ENCODE measurements around the gene ZNF207.
"Not testable (repeated sequence)": the region's sequence is repeated elsewhere in the genome, so short reads cannot be mapped to it uniquely, and the experiment has no call there.

Gene ZNF207

DNA sequence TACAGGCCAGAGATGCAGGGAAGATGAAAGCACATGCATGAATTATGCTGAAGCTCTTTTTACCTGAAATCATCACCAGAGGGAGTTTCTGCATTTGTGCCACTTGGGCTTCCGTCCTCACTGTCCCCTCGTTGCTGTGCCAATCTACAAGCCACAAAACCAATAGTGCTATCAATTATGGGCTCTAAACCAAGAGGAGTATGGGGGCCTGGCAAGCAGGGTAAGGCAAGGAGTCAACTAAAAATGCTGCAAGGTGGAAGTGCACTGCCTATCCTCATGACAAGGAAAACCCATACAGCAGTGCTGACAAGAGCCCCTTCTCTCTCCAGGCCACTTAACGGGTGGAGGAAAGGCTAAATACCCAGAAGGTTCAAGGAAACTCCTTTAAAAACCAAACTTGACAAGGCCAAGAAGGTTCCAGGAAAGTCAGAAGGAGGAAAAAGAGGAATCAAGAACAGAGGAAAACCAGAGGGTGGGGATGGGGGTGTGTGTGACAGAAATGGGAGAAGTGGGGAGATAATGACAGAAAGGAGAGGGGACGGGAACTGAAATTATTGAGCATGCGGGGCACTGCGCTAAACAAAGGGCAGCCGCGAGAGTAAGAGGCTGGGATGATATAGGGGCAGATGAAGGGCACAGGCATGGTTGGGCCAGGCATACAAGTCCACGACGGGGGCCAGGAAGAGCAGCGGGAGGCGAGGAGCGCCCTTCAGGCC lies 8.7 kb upstream of the ZNF207 start:
- DNase-seq: no peak

DNA sequence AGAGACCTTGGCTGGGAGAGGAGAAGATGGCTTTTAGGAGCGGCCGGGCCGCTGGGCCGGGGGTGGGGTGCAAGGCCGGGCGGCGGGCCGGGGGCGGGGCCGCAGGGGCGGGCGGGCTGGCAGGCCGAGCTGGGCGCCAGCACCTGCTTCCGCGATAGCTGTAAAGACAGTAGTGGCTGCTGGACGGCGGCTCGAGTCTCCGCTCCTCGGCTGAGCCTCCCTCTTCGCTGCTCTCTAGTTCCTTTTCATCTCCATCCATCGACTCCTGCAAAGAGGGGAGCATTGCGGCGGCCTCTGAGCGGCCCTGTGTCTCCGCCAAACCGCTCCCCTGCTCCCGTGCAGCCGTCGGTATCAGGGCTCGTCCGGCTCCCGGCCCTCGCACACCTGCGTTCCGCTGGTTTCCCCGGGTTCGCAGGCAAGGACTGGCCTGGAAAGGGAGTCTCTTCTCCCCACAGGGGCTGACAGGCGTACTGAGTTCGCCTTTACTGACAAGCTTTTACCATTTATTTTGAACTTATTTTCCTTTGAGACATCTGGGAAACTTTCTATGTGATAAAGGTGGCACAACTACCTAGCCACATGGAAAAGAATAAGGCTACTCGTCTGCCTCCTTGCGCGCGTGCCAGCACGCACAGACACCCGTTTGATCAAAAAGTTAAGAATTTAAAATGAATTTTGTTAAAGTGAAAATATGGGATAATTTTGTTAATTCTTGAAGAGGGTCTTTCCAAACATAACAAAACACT lies 7.9 kb upstream of the ZNF207 start, which contains the start of gene C17orf75:
TSS of gene C17orf75 (minus strand) at position 317 of the 746 bp plus-strand sequence. CDS start at position 283, 34 bp downstream.
- peak; percentile 71 for DNase-seq

DNA sequence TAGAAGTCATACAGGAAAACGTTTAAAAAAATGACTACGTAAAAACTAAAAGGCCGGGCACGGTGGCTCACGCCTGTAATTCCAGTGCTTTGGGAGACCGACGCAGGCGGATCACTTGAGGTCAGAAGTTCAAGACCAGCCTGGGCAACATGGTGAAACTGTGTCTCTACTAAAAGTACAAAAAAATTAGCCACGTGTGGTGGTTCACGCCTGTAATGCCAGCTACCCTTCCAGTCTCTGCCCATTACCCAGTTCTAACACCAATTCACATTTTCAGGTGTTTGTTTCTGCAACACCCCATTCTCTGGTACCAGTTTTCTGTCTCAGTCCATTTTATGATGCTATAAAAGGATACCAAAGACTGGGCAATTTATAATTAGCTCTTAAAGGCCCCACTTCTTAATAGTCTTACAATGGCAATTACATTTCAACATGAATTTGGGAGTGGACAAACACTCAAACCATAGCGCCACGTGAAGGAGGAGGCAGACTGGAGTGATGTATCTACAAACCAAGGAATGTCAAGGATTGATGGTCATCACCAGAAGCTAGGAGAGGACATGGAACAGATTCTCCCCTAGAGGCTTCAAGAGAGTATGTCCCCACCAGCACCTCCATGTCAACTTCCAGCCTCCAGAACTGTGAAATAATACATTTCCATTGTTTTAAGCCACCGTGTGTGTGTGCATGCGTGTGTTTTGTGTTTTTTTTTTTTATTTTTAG lies 7.2 kb upstream of the ZNF207 start:
- DNase-seq: no peak

DNA sequence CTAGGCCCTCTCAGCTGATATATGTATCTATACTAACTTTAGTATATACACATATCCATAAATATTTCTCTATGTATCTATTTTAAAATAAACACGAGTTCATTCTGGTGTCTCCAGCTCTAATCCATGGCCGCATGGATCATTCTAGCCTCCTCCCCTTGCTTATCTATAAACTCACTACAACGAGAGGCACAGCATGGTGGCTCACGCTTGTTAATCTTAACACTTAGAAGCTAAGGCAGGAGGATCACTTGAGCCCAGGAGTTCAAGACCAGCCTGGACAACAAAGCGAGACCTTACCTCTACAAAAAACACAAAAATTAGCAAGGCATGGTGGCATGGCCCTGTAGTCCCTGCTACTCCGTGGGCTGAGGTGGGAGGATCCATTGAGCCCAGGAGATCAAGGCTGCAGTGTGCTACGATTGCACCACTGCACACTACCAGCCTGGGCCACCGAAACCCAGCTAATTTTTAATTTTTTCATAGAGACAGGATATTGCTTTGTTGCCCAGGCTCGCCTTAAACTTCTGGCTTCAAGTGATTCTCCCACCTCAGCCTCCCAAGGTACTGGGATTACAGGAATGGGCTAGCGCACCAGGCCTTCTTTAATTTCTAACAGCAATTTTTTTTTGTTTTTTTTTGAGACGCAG lies 3.9 kb upstream of the ZNF207 start:
- no peak for DNase-seq

DNA sequence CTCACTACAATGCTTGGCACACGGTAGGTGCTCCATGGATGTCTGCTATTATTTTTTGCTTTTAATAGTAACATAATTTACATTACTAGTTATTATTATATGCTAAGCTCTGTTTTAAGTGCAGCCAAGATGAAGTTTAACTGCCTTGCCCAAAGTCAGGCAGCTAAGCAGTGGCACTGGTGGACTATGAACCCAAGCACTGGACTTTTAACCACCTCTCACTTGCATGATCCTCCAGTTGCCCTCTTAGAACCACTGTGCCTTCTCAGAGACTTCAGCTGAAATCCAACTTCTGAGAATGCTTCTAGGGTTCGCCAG lies 1.5 kb upstream of the ZNF207 start:
- DNase-seq: no peak

DNA sequence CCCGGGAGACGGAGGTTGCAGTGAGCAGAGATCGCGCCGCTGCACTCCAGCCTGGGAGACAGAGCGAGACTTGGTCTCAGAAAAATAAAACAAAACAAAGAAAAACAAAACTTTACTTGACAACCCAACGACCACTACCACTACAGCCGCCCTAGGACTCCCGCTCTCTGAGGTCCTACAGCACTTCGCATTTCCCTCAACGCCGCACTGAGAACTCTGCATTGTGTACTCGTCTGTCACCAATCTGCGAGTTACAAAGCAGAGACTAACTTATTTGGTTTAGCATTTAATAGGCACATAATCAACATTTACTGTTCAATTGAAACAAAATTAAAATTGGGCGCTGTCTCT lies 479 bp upstream of the ZNF207 start:
- no peak for DNase-seq

DNA sequence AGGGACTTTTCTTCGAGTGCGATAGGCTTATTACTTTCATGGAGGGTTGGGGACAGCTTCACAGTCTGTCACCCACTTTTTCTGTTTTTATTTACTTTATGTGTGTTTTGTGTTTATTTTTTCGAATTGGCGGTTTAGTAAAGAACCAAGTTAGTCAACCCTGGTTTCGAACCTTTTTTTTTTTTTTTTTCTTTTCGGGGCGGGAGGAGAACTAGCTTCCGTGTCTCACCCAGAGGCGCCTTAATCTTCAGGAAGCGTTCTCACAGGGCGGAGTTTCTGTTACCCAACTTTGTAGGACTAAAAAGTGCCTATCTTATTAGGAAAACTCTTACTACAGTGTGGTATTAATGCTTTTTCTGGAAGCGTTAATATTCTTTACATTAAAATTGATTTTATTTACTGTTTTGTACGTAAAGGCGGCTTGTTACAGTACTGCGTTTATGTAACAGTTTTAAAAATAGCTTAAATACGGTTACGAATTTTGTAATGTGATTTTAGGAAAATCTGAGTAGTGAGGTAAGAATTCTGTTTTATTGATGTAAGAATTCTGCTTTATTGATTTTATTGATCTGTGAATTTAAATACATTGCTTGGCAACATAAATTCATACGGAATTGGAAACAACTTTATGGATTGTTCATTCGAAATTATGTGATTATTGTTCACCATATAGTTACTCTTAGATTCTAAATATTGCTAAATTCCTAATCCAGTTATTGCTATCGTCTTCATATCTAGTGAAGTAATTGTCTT lies 885 bp downstream of the ZNF207 start:
- peak; percentile 38 for DNase-seq

DNA sequence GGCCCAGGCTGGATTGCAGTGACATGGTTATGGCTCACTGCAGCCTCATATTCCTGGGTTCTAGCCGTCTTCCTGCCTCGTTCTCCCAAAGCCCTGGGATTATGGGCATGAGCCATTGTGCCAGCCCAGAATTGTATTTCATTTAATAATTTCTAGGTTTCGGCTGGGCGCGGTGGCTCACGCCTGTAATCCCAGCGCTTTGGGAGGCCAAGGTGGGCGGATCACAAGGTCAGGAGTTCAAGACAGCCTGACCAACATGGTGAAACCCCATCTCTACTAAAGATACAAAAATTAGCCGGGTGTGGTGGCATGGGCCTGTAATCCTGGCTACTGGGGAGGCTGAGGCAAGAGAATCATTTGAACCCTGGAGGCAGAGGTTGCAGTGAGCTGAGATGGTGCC lies 2.8 kb downstream of the ZNF207 start:
- DNase-seq: not testable (repeated sequence)

DNA sequence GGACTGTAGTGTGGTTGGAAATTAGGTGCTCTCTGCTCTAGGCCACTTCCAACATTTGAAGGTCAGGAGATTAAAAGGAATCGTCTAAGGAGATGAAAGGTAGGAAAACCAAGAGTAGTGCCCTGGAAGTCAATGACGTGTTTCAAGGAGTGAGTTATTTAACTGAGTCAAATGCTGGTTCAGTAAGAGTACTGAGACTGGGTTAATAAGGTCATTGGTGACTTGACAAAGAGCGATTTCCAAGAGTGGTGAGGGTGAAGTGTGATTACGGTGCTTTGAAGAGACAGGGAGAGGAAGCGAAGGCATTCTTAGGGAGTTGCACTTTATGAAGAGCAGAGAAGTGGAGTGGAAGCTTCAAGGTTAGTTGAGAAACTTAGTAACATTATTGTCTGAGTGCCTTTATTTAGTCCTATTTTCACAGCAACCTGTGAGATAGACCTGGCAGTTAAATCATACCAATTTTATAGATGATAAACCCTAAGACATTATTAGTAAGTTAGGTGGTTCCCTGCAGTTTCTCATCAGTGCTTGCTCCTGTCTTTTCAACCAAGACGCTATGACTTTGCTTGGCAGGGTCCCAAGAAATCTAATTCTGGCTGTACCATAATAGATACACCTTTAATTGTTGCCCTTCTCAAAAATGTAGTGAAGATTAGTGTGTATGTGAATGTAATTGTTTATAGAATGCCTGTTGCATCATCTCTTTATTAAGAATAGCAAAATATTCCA lies 5.9 kb downstream of the ZNF207 start:
- no peak for DNase-seq

DNA sequence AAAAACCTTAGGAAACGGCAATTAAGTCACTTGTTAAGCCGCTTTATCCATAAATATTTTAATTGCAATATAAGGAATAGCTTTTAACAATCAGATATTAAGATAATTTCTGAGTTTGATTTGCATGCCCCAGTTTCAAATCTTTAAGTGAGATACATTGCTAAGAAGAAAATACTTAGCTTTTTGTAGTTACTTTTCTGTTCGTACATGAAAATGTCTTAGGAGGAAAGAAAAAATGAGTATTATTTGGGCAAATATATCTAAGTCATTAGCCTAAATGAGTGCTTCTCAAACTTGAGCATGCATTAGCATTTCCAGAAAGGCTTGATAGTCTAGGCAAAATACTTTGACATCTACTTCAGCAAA lies 6.4 kb downstream of the ZNF207 start:
- DNase-seq: no peak

DNA sequence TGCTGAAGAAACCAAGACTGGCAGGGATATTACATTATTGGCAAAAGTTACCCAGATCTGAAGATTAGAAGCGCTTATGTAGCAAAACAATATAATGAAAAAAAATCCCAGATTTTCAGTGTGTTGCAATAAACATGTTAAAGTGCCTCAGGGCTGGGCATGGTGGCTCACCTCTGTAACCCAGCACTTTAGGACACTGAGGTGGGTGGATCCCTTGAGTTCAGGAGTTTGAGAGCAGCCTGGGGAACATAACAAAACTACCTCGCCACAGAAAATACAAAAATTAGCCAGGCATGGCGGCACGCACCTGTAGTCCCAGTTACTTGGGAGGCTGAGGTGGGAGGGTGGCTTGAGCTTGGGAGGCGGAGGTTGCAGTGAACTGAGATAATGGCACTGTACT lies 6.8 kb downstream of the ZNF207 start:
- DNase-seq: no peak

DNA sequence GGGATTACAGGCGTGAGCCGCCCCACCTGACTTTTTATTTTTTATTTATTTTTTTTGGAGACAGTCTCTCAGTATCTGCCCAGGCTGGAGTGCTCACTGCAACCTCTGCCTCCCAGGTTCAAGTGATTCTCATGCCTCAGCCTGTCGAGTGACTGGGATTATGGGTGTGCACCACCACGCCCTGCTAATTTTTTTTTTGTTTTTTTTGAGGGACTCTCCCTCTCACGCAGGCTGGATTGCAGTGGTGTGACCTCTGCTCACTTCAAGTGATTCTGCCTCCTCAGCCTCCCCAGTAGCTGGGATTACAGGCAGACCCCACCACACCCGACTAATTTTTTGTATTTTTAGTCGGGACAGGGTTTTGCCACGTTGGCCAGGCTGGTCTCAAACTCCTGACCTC lies 7.7 kb downstream of the ZNF207 start:
- no peak for DNase-seq

DNA sequence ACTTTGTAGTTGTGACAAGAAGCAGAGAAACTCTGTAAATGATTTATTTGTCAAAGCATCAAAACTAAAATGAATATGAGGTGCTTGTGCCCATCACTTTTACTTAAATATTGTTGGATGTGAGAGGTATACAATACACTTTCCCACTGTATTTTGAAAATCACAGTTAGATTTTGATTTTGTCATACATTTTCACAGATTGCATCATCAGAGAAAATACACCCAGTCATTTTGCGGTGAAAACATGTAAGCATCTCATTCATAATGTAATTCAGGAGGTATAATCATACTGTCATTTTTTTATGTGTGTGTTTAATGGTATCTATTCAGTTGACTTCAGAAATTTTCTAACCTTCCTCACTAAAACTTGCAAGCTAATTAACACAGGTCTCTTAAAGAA lies 11.3 kb downstream of the ZNF207 start:
- DNase-seq: no peak

DNA sequence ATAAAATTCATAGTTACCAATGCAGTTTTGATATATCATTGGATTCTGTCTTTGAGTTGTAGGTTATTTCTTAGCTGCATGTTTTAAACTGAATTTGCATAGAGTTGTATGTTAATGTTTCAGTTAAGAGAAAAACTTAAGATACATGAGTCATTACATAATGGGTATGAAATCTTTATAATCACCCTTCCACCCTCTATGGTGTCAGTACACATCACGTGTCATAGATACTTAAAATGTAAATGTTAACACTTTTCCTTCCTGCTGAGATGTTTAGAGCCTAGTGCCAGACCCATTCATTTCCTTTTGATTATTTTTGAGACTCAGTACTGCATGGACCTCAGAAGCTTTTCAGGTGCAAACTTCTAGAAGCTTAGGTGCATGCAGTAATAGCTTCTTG lies 20.5 kb downstream of the ZNF207 start:
- DNase-seq: no peak

DNA sequence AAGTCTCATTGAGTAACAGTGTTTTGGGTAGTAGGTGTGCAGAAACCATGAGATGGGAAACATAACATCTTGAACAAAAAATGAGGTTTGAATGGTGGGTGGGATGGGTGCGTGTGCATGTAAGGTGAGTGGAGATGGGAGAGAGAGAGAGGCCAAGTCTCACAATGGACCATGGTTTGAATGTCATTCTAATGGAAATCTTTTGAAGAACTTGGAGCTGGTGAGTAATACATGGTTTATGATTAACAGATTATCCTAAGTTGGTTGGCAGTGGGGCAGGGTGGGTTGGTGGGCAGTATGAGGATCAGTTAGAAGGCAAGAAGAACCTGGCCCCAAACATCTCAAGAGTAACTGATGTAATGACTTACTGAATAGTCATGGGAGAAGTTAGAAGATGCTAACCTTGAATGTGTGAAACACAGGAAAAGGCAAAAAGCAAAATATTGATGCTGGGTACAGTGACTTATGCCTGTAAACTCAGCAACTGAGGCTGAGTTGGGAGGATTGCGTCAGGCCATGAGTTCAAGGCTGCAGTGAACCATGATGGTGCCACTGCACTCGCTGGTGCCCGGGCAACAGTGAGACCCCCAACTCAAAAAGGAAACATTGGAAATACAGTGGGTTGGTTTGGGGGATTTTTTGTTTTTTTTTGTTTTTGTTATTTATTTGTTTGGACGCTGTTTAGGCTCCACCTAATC lies 32.7 kb downstream of the ZNF207 start:
- DNase-seq: no peak

DNA sequence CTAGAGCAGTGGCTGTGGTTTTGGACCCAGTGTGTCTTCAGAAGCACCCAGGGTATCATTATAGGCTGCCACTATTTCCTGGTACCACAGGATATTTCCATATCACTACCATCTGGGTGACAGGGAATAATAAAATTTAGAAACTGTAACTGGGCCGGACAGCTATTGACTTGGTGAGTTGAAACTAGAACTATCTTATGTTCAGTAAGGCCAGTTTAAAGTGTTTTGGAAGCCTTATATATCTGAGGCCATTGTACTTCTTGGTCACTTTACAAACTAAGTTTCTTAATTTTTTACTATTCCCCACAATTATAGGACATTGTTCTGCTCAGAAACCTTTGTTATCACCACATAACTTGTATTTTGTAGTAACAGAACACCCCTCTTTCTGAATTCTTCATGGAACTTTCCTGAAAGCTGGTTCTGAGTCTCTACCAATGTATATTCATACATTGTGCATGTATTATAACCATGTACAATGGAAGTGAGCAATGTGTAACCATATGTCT lies 34.0 kb downstream of the ZNF207 start:
- DNase-seq: no peak

DNA sequence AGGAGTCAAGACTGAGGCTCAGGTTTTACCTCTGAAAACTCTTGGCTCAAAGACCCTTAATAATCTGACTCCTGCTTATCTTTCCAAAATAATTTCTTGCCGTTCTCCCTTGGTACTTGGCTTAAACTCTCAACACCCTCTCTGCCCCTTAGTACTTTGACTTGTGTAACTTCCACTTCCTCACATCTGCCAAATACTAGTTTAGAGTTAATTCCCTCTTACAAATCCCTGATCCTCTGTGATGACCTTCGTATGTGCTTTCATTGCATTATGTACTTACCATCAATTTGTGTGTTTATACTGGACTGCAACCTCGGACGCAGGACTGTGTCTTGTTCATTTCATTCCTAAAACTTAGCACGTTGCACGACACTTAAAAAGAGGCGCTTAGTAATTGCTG lies 35.2 kb downstream of the ZNF207 start:
- DNase-seq: no peak

DNA sequence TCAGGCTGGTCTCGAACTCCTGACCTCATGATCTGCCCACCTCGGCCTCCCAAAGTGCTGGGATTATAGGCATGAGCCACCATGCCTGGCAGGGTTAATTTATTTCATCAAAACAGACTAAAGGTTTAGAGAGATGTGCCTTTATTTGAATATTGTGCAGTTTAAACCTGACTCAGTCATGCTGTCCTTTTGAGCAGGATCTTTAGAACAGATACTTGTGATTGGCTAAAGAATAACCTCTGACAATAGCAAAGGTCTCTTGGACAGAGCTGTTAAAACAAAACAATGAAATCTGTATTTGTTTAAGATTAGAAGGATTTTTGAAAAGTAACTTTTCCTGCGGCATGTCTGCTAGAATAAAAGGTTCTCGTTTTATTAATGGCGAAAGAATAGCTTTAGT lies 36.0 kb downstream of the ZNF207 start:
- no peak for DNase-seq

DNA sequence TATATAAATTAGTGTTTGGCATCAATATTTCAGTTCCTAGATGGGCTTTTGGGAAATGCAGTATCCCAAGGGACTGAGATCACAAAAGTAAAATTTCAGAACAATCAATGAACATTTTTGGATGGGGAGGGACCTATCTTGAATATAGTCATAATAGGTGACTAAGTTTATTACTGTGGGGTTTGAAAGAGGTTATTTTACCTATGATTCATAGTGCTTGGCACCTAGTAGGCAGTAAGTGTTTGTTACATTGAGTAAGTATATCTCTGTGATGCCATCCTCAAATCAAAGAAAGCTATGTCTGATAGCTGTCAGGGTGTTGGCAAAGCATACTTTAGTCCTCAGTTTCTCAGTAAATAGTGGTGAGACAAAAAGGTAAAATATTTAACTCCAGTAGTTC lies 36.9 kb downstream of the ZNF207 start:
- DNase-seq: peak; percentile 24

DNA sequence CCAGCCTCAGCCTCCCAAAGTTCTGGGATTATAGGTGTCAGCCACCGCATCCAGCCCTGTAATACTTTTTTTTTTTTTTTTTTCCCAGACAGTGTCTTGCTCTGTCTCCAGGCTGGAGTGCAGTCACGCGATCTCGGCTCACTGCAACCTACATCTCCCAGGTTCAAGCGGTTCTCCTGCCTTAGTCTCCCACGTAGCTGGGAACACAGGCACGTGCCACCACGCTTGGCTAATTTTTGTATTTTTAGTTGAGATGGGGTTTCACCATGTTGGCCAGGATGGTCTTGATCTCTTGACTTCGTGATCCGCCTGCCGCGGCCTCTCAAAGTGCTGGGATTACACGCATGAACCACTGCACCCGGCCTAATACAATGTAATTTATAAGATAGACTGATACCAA lies 38.2 kb downstream of the ZNF207 start:
- DNase-seq: not testable (repeated sequence)

Measured in NCI-H226 (cell line).